Cerebellar nuclear complex (tissue), 1 donor: ENCODE data around the gene FGF22.

Experiments
- DNase-seq, 2 experiments: peaks; one replicate each; lab custom pipeline; 2025; lab: John Stamatoyannopoulos, UW

The FGF22 gene

DNA sequence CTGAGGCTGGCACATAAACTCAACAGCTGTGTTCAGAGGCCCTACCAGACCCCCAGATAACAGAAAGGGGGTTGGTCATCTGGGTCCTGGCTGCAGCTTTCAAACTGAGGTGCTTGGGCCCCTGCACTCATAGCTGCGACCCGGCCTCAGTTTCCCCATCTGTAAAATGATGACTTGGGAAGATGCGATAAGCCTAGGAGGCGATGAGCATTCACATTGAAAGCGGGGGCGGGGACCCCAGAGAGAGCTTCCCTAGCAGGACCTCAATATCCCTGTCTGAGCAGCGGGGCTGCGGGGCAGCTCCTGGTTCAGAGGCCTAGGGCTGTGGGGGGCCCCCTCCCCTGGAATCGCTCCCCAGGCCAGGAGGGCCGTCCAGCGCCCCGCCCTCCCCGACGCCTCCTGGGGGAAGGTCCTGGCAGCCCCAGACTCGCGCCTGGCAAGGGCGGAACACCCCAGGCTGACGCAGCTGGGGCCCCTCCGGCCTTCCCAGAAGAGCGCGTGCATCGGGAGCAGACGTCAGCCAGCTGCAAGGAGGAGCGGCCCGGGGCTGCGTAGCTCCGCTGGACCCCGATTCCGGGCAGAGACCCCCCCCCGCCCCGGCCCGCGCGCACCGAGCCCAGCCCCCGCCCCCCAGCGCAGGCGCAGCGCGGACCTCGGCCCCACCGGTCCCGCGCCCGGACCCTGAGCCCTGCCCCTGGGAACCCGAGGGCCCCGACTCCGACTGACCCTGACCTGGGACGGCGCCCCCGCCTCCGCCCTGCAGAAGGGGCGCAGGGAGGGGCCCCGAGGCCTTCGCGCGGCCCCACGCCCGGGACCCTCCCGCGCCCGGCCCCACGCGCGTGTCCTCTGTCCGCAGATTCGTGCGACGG is 40.0 kb downstream of the FGF22 start:
- DNase-seq: no peak

DNA sequence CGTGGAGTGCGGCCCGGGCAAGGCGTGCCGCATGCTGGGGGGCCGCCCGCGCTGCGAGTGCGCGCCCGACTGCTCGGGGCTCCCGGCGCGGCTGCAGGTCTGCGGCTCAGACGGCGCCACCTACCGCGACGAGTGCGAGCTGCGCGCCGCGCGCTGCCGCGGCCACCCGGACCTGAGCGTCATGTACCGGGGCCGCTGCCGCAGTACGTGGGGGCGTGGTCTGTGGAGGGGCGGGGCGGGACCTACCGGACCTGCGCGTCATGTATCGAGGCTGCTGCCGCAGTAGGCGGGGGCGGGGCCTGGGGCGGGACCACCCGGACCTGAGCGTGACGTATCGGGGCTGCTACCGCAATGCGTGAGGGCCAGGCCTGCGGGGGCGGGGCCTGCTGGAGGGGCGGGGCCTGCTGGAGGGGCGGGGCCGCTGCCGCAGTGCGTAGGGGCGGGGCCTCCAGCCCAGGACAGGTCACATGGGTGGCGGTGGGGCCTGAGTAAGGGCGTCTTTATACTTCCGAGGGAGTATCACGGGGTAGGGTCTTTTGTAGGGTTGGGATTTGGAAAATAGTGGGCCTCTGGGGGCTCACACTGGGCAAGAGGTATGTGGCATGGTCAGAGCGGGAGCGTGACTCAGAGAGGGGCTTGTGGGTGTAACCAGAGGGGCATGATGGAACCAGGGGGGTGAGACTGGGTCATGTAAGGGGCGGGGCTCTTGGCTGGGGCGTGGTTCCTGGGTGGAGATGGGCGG is 40.8 kb downstream of the FGF22 start:
- DNase-seq: peak; percentile 89

DNA sequence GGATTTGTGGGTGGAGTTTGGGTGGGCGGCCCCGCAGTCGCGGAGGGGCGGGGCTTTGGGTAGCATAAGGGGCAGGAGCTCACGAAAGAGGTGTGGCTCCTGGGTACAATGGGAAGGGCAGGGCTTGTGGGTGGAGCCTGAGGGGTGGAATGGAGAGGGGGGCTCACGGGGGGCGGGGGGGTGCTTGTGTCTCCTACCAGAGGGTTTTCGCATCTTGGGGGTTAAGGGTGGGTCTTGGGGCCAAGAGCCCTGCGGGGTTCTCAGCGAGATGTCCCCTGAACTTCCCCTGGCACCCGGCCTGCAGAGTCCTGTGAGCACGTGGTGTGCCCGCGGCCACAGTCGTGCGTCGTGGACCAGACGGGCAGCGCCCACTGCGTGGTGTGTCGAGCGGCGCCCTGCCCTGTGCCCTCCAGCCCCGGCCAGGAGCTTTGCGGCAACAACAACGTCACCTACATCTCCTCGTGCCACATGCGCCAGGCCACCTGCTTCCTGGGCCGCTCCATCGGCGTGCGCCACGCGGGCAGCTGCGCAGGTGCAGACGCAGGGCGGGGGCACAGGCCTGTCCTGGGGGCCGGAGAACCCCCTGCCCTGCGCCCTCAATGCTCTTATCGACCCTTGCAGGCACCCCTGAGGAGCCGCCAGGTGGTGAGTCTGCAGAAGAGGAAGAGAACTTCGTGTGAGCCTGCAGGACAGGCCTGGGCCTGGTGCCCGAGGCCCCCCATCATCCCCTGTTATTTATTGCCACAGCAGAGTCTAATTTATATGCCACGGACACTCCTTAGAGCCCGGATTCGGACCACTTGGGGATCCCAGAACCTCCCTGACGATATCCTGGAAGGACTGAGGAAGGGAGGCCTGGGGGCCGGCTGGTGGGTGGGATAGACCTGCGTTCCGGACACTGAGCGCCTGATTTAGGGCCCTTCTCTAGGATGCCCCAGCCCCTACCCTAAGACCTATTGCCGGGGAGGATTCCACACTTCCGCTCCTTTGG is 41.6 kb downstream of the FGF22 start:
- no peak for DNase-seq

DNA sequence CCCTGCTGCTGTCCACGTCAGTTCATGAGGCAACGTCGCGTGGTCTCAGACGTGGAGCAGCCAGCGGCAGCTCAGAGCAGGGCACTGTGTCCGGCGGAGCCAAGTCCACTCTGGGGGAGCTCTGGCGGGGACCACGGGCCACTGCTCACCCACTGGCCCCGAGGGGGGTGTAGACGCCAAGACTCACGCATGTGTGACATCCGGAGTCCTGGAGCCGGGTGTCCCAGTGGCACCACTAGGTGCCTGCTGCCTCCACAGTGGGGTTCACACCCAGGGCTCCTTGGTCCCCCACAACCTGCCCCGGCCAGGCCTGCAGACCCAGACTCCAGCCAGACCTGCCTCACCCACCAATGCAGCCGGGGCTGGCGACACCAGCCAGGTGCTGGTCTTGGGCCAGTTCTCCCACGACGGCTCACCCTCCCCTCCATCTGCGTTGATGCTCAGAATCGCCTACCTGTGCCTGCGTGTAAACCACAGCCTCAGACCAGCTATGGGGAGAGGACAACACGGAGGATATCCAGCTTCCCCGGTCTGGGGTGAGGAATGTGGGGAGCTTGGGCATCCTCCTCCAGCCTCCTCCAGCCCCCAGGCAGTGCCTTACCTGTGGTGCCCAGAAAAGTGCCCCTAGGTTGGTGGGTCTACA is 43.1 kb downstream of the FGF22 start:
- DNase-seq: no peak

DNA sequence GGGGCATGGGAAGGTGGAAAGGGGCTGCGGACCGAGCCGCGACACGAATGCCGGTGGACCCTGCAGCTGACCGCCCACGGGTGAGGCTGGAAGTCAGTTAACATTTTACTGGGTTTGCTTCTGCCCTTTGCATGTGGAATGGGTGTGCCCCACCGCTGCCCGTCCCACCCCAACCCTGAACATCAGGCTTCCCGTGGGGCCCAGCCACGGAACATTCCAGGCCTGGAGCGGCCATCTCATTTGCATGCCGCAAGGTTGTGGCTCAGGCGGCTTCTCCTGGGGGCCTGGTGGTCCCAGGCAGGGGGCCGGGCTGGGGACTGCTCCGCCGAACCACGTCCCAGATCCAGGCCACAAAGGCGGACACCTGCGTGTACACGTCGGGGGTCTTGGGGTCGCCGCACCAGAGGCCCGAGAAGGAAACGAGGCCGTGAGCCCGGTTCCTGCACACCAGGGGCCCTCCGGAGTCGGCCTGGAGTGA is 45.8 kb downstream of the FGF22 start:
- no peak for DNase-seq

DNA sequence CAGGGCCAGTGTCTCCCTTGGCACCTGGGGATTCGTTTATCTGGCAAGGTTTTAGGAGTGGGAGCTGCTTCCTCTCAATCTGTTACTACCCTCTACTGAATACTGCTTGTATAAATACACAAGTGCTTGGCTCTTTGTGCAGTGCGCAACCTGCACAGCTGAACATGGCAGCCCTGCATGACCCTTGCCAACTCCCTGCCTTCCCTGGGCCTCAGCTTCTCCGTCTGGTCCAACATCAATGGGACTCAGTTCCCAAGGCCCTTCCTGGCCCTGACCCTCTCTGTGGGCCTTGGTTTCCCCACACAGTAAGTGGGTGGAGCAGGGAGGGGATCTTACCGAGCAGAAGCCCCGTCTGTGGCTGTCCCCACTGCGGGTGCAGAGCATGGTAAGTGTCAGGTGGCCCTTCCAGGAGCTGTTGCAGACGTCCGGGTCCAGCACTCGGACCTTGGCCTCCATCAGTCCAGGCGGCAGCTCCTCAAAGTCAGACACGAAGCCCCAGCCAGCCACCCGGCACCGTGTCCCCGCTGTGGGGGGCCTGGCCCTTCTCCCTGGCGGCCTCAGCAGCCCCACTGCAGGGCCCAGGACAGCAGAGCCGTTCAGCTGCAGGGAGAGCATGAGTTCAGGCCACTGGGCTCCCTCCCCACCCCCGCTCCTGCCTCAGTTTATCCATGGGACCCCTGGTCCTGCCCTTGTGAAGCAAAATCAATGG is 47.1 kb downstream of the FGF22 start:
- no peak for DNase-seq

DNA sequence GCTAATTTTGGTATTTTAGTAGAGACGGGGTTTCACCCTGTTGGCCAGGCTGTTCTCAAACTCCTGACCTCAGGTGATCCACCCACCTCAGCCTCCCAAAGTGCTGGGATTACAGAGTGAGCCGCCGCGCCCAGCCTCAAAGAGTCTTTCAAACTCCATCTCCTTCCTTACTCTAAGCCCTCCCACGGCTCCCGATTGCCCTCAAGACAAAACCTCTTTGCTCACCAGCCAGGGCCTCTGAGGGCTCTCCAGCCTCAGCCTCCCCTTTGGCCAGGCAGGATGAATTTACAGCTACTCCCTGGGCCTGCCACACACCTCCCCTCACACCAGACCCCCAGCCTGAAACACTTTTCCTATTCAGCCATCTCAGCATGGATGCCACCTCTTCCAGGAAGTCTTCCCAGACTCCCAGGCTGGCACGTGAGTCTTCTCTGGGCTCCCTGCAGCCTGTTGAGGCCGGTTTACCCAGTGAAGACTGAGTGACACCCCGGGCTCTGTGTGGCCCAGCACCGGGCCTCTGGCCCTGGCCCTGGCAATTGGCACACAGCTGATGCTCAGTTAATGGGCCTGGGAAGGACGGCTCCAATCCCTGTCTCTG is 48.0 kb downstream of the FGF22 start:
- no peak for DNase-seq

DNA sequence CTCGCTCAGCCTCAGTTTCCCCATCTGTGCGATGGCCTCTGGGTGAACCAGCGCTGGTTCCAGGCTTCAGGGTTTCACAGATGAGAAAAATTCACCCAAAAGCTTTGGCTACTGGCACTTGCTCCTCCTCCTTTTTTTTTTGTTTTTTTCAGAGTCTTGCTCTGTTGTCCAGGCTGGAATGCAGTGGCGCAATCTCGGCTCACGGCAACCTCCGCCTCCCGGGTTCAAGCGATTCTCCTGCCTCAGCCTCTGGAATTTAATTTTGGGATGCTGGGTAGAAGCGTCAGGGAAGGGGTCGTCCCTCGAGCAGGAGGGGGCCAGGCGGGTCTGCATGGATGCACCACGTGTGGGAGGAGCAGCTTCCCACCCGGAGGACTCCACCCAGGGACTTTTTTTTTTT is 48.5 kb downstream of the FGF22 start:
- no peak for DNase-seq

DNA sequence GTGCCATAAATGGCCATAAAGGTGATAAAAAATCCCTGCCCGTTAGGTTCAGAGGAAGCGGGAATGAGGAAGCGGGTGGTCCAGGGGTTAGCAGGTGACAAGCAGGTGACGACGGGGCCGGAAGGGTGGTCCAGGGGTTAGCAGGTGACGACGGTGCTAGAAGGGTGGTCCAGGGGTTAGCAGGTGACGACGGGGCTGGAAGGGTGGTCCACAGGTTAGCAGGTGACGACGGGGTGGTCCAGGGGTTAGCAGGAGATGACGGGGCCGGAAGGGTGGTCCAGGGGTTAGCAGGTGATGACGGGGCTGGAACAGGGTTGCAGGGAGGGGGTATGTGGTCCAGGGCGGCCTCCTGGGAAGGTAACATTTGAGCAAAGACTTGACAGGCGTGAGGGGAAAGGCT is 49.3 kb downstream of the FGF22 start:
- DNase-seq: no peak

DNA sequence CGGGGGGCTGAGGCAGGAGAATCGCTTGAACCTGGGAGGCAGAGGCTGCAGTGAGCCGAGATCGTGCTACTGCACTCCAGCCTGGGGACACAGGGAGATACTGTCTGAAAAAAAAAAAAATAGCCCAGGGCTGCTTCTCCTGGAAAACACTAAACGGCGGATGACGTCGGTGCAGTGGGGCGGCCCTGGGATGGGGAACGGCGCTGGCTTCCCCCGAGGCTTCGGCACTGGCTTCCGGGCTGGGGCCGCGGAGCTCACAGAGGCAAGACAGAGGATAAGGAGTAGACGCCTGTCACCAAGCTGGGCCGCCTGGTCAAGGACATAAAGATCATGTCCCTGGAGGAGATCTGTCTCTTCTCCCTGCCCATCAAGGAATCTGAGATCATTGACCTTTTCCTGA is 50.5 kb downstream of the FGF22 start:
- no peak for DNase-seq
